Bronchial epithelial cell (primary cell): ENCODE data around the gene KCTD15. TPM values are rescaled to one million over a fixed set of nuclear protein-coding genes. Genes with fewer than 3 reads are reported as not detected.
A peak's percentile ranks its signal among the peaks of the same experiment; 100 is the strongest.

ENCODE experiments used
- DNase-seq: peaks from one replicate; pipeline ENCODE4 v3.0.0-alpha.2; 2010; ENCODE audit warnings: low read depth
- FAIRE-seq: peaks from 2 replicates; lab custom pipeline; 2011; peaks lifted over from hg19 to GRCh38; lab: Jason Lieb, UNC
- H3K27me3 ChIP-seq: 2 replicates; pipeline ENCODE4 v1.5.1; 2011; ENCODE audit warnings: low read length; ENCODE audit not compliant: control insufficient read depth, insufficient read depth
- H3K36me3 ChIP-seq: 2 replicates; pipeline ENCODE4 v1.5.1; 2011; ENCODE audit warnings: low read length; ENCODE audit not compliant: control insufficient read depth, insufficient read depth
- H3K4me3 ChIP-seq: 2 replicates; pipeline ENCODE4 v1.5.1; 2011; ENCODE audit warnings: mild to moderate bottlenecking, low read depth, low read length, control low read depth
- CTCF ChIP-seq: IDR thresholded peaks from 2 replicates; pipeline ENCODE4 v1.5.1; 2011; ENCODE audit warnings: mild to moderate bottlenecking, moderate library complexity, low read length, control low read depth, inconsistent platforms; ENCODE audit not compliant: insufficient read depth, severe bottlenecking
- total RNA-seq: library from RNA; depleted of rRNA; stranded (reverse); fragments of >200 nt; gene quantifications from 2 replicates; pipeline ENCODE4 v1.2.1, GENCODE V29; 2014

KCTD15 gene
- total RNA-seq, 1 donor from 2014 or later: 79.5 TPM

- no peak for TF ChIP-seq CTCF
- FAIRE-seq (no peak), DNase-seq (no peak)
- no peaks in the 10 kb centered on the region for H3K27me3 ChIP-seq
- no peak overlapping the region for H3K4me3 ChIP-seq
- no peaks in the 10 kb centered on the region for H3K36me3 ChIP-seq
Observed at GRCh38 chr19:33766623-33767022, 30.0 kb upstream of the KCTD15 start.

- Histone ChIP-seq H3K27me3 (no peaks in the 10 kb centered on the region), H3K4me3 (no peak overlapping the region), H3K36me3 (no peaks in the 10 kb centered on the region)
- TF ChIP-seq CTCF: no peak
- FAIRE-seq: no peak
- no peak for DNase-seq
Observed at GRCh38 chr19:33767898-33768413, 28.7 kb upstream of the KCTD15 start.

- TF ChIP-seq CTCF: no peak
- no peak for FAIRE-seq
- Histone ChIP-seq H3K27me3 (no peaks in the 10 kb centered on the region), H3K36me3 (no peaks in the 10 kb centered on the region), H3K4me3 (no peak overlapping the region)
- DNase-seq: no peak
Observed at GRCh38 chr19:33769208-33769607, 27.5 kb upstream of the KCTD15 start.

- no peak overlapping the region for H3K4me3 ChIP-seq
- TF ChIP-seq CTCF: no peak
- DNase-seq (no peak), FAIRE-seq (peak; percentile 66)
- no peaks in the 10 kb centered on the region for H3K36me3 ChIP-seq
- H3K27me3 ChIP-seq: no peaks in the 10 kb centered on the region
Observed at GRCh38 chr19:33770107-33770506, 26.6 kb upstream of the KCTD15 start.

GRCh38 chr19:33771384-33772101 is 25.1 kb upstream of the KCTD15 start:
- H3K4me3 ChIP-seq: no peak overlapping the region
- no peaks in the 10 kb centered on the region for H3K36me3 ChIP-seq
- DNase-seq: peak; percentile 24
- no peaks in the 10 kb centered on the region for H3K27me3 ChIP-seq
- TF ChIP-seq CTCF: peak; percentile 85
- no peak for FAIRE-seq
